HepG2 (cell line): ENCODE measurements around the gene AGBL2. TPM values are rescaled to one million over a fixed set of nuclear protein-coding genes. Genes with fewer than 3 reads are reported as not detected.

Source experiments
- AGO2 ChIP-seq: fragments of 200-400 bp; formaldehyde crosslinking; optimal IDR thresholded peaks from 2 replicates; pipeline ENCODE3; 2017; ENCODE audit warnings: mild to moderate bottlenecking, low read depth, low read length, moderate library complexity
- ATF7-NPFF ChIP-seq: sonication (generic); formaldehyde crosslinking; IDR thresholded peaks from 2 replicates; pipeline ENCODE4 v1.8.1; 2023; ENCODE audit warnings: mild to moderate bottlenecking, low read depth, missing genetic modification reagents, moderate library complexity
- CREB1 ChIP-seq, 2 experiments: fragments of 450-650 bp in 1 of 2; IDR thresholded peaks; 2 replicates each; pipeline ENCODE4 v1.6.1; 2016 to 2017; ENCODE audit warnings: control low read depth in 1 of 2, mild to moderate bottlenecking in 1 of 2, missing compliant biosample characterization in 1 of 2, missing genetic modification characterization in 1 of 2
- EEA1 ChIP-seq: sonication (generic); formaldehyde crosslinking; IDR thresholded peaks from 2 replicates; pipeline ENCODE4 v1.5.1; 2020; ENCODE audit warnings: mild to moderate bottlenecking, missing genetic modification reagents, borderline replicate concordance
- GZF1 ChIP-seq: sonication (generic); formaldehyde crosslinking; IDR thresholded peaks from 2 replicates; pipeline ENCODE4 v1.5.1; 2020; ENCODE audit warnings: mild to moderate bottlenecking, missing genetic modification reagents
- HHEX ChIP-seq: IDR thresholded peaks from 2 replicates; pipeline ENCODE4 v1.6.1; 2016; ENCODE audit warnings: control low read depth
- JUND ChIP-seq: sonication (generic); formaldehyde crosslinking; IDR thresholded peaks from 2 replicates; pipeline ENCODE4 v1.8.0; 2022; ENCODE audit warnings: mild to moderate bottlenecking, missing genetic modification reagents
- NFAT5 ChIP-seq: sonication (generic); formaldehyde crosslinking; IDR thresholded peaks from 2 replicates; pipeline ENCODE4 v1.4.0; 2020; ENCODE audit warnings: missing genetic modification reagents
- PRPF4 ChIP-seq: fragments of 200-400 bp; formaldehyde crosslinking; IDR thresholded peaks from 2 replicates; pipeline ENCODE4 v1.6.1; 2016; ENCODE audit warnings: low read length, low read depth; ENCODE audit not compliant: poor library complexity, severe bottlenecking
- RBFOX2 ChIP-seq: fragments of 200-400 bp; formaldehyde crosslinking; IDR thresholded peaks from 2 replicates; pipeline ENCODE4 v1.6.1; 2017; ENCODE audit warnings: low read depth, mild to moderate bottlenecking, low read length
- RELA ChIP-seq: sonication (generic); formaldehyde crosslinking; IDR thresholded peaks from 2 replicates; pipeline ENCODE4 v1.4.0; 2020; ENCODE audit warnings: missing genetic modification reagents
- SP140L ChIP-seq: sonication (generic); formaldehyde crosslinking; IDR thresholded peaks from 2 replicates; pipeline ENCODE4 v1.4.0; 2020; ENCODE audit warnings: missing genetic modification reagents, borderline replicate concordance
- TCF7L2 ChIP-seq: IDR thresholded peaks from 2 replicates; pipeline ENCODE4 v1.6.1; 2011; ENCODE audit warnings: mild to moderate bottlenecking, low read depth, low read length, moderate library complexity
- ZBTB42 ChIP-seq: sonication (generic); formaldehyde crosslinking; IDR thresholded peaks from 2 replicates; pipeline ENCODE4 v1.5.0; 2020; ENCODE audit warnings: mild to moderate bottlenecking, missing genetic modification reagents
- ZMYM4 ChIP-seq: sonication (generic); formaldehyde crosslinking; IDR thresholded peaks from 2 replicates; pipeline ENCODE4 v1.8.1; 2023; ENCODE audit warnings: mild to moderate bottlenecking, missing genetic modification reagents
- ZNF296 ChIP-seq: sonication (generic); formaldehyde crosslinking; conservative IDR thresholded peaks from 2 replicates; pipeline ENCODE4 v1.5.0; 2020; ENCODE audit warnings: mild to moderate bottlenecking, missing genetic modification reagents
- ZSCAN20 ChIP-seq: sonication (generic); formaldehyde crosslinking; IDR thresholded peaks from 2 replicates; pipeline ENCODE4 v1.4.0; 2020; ENCODE audit warnings: missing genetic modification reagents, mild to moderate bottlenecking, borderline replicate concordance
- ZUFSP ChIP-seq: sonication (generic); formaldehyde crosslinking; IDR thresholded peaks from 2 replicates; pipeline ENCODE4 v1.9.0; 2021; ENCODE audit warnings: missing genetic modification reagents, mild to moderate bottlenecking, borderline replicate concordance
- polyA plus RNA-seq, 8 experiments: library from polyadenylated mRNA; depleted of rRNA in 3 of 8; stranded (reverse) in 7 of 8; unstranded in 1 of 8; fragments of >200 nt; fragmentation: Illumina TruSeq in 4 of 8; extraction: Trizol in 4 of 8; gene quantifications; 2 replicates each; pipeline versions ENCODE4 v1.2.1 to v1.2.3, GENCODE V29; 2011 to 2016; ENCODE audit warnings: low read depth in 4 of 8, missing spikeins in 1 of 8, mixed read lengths in 1 of 8; ENCODE audit not compliant: insufficient read depth in 1 of 8
- total RNA-seq, 5 experiments: library from RNA; depleted of rRNA; stranded (reverse); fragments of >200 nt; fragmentation: Illumina TruSeq; extraction: Trizol; gene quantifications; 2 replicates each; pipeline ENCODE4 v1.2.3, GENCODE V29; 2016; ENCODE audit warnings: low read depth in 1 of 5
- TF ChIP-seq, protein P1 (sequence below): sonication (generic); formaldehyde crosslinking; IDR thresholded peaks from 2 replicates; pipeline ENCODE4 v1.4.0; 2020; ENCODE audit warnings: missing genetic modification reagents
- TF ChIP-seq, protein P2 (sequence below): IDR thresholded peaks from 2 replicates; pipeline ENCODE4 v1.6.1; 2018; ENCODE audit warnings: missing genetic modification reagents

The AGBL2 gene
- total and polyA plus RNA-seq, 2 of the 13 experiments (the other 11 are each of a cell fraction or from before 2014, with no cell fraction given): 1.6 to 5.7 TPM

GRCh38 chr11:47726878-47727514 lies 11.8 kb upstream of the AGBL2 start (continued):
- TF ChIP-seq, protein P1, sequence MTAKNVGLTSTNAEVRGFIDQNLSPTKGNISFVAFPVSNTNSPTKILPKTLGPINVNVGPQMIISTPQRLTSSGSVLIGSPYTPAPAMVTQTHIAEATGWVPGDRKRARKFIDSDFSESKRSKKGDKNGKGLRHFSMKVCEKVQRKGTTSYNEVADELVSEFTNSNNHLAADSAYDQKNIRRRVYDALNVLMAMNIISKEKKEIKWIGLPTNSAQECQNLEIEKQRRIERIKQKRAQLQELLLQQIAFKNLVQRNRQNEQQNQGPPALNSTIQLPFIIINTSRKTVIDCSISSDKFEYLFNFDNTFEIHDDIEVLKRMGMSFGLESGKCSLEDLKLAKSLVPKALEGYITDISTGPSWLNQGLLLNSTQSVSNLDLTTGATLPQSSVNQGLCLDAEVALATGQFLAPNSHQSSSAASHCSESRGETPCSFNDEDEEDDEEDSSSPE (CRISPR knock-in tag): no peak
- no peak for TF ChIP-seq ZNF296 (CRISPR knock-in tag)
- TF ChIP-seq NFAT5 (CRISPR knock-in tag): no peak
- TF ChIP-seq, protein P2, sequence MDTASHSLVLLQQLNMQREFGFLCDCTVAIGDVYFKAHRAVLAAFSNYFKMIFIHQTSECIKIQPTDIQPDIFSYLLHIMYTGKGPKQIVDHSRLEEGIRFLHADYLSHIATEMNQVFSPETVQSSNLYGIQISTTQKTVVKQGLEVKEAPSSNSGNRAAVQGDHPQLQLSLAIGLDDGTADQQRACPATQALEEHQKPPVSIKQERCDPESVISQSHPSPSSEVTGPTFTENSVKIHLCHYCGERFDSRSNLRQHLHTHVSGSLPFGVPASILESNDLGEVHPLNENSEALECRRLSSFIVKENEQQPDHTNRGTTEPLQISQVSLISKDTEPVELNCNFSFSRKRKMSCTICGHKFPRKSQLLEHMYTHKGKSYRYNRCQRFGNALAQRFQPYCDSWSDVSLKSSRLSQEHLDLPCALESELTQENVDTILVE: no peak
- TF ChIP-seq ATF7-NPFF (CRISPR knock-in tag): no peak
- TF ChIP-seq JUND: no peak
- TF ChIP-seq ZBTB42 (CRISPR knock-in tag): no peak
- TF ChIP-seq GZF1 (CRISPR knock-in tag): no peak
- no peak for TF ChIP-seq RELA
- no peak for TF ChIP-seq TCF7L2
- no peak for TF ChIP-seq ZUFSP (CRISPR knock-in tag)
- no peak for TF ChIP-seq CREB1 (IDR thresholded peaks at IDR 0.05)
- 0 out of 2 replicates have a peak, but pooled peaks have one; percentile 36 for TF ChIP-seq CREB1 (CRISPR knock-in tag; IDR thresholded peaks at IDR 0.05)
- TF ChIP-seq HHEX (CRISPR knock-in tag): no peak
- TF ChIP-seq PRPF4: peak; percentile 63
- no peak for TF ChIP-seq ZSCAN20 (CRISPR knock-in tag)
- TF ChIP-seq SP140L (CRISPR knock-in tag): no peak
- TF ChIP-seq RBFOX2: 0 out of 2 replicates have a peak, but pooled peaks have one; percentile 45
- TF ChIP-seq EEA1 (CRISPR knock-in tag): no peak
- TF ChIP-seq ZMYM4 (CRISPR knock-in tag): peak; percentile 47; the same call in 1 of the 2 replicates
- TF ChIP-seq AGO2: peak; percentile 54
- TF ChIP-seq, all 625 proteins: peak for 28
